Vagina (tissue), 2 donors: ENCODE results near the gene TANGO2.

ENCODE experiments used
- CTCF ChIP-seq, 3 experiments: fragments of 450-650 bp in 2 of 3; fragments of 200-600 bp in 1 of 3; sonication (generic) in 1 of 3; IDR thresholded peaks; one replicate each; pipeline ENCODE4 v1.5.1; 2017 to 2019; ENCODE audit warnings: antibody characterized with exemption in 3 of 3, mild to moderate bottlenecking in 2 of 3, moderate library complexity in 2 of 3
- POLR2A ChIP-seq, 2 donors: fragments of 450-650 bp; IDR thresholded peaks; one replicate each; pipeline ENCODE4 v1.6.1; 2017; ENCODE audit warnings: antibody characterized with exemption in 2 of 2, mild to moderate bottlenecking in 2 of 2, moderate library complexity in 2 of 2
- POLR2AphosphoS5 ChIP-seq, 2 donors: sonication (generic); formaldehyde crosslinking; IDR thresholded peaks; one replicate each; pipeline ENCODE4 v1.9.0; 2017; ENCODE audit warnings: antibody characterized with exemption in 2 of 2, mild to moderate bottlenecking in 2 of 2, low read depth in 1 of 2; ENCODE audit not compliant: insufficient read depth in 1 of 2

DNA sequence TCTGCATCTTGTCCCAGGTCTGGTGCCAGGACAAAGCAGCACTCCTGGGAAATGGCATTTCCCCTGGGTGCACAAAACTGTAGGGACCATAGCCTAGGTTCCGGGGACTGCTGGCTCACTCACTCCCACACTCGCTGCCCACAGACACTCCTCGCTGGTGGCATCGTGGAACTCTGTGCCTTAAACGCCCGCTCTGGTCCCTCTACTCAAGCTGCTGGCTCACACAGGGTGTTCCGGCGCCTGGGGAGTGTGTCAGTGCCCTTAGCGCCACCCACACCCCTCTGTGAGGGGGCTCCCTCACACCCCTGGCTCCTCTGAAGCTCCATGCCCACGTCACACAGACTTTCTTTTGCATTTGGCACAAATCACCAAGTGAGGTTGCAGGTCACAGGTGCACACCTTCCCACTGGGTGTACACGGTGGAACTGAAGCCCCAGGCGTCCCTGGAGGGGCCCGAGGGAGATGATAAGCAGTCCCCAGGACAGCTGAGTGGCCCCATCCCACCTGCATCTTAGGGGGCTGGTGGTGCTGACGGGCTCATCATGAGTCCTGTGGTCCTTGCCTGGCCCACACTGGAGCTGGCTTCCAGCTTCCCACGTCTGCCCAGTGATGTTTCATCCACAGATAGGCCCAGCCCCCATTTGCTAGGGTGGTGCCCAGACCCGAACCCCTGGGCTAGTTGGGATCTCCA is 35.9 kb downstream of the TANGO2 start:
- no peak for TF ChIP-seq CTCF (IDR thresholded peaks at IDR 0.05)
- no peak for TF ChIP-seq POLR2AphosphoS5 (IDR thresholded peaks at IDR 0.05; ENCODE audit: insufficient read depth in 1 of 2, low read depth in 1 of 2)
- no peak for TF ChIP-seq POLR2A (IDR thresholded peaks at IDR 0.05)
